ENCODE data around the gene KLHL29. TPM values are rescaled to one million over a fixed set of nuclear protein-coding genes. Genes with fewer than 3 reads are reported as not detected.

The KLHL29 gene
- total RNA-seq, 1 donor from 2014 or later = 23.6 TPM

DNA sequence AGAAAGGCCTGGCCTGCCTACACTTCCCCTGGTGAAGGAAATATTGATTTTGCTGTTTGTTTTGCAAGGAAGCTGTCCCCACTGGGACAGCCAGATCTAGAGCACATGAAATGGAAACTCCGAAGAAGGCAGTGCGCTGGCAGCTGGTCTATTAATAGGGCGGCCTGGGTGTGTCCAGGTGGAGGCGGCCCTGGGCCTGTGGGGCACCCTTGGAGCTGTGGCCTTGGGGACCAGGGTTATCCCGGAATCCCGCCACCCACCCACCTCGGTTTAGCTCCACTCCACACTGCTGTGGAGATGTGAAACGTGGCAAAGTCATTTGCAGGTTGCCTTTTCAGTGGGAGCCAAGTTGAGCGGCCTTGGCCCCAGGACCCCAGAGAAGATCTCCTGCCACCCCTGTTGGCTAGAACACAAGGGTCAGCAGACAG, 204.3 kb downstream of the KLHL29 start:
- peak; percentile 65 for DNase-seq (ENCODE audit: low spot score)

DNA sequence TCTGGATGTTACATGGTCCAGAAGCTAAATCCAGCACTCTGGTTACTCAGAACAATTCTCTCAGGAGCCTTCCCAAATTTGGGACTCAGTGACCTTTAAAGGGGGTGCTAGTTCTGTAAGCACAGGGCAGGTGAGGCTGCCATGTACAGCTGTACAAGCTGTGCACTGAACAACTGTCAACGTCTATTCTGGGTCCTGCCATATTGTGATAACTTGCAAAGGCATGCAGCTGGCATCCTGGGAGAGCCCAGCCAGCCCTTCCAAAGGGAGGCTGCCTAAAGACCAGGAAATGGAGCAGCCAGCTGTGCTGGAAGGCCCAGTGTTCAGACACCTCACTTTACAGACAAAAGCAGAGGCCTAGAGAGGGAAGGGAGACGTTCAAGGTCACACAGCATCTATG, 204.8 kb downstream of the KLHL29 start:
- DNase-seq (ENCODE audit: low spot score) = peak; percentile 65

DNA sequence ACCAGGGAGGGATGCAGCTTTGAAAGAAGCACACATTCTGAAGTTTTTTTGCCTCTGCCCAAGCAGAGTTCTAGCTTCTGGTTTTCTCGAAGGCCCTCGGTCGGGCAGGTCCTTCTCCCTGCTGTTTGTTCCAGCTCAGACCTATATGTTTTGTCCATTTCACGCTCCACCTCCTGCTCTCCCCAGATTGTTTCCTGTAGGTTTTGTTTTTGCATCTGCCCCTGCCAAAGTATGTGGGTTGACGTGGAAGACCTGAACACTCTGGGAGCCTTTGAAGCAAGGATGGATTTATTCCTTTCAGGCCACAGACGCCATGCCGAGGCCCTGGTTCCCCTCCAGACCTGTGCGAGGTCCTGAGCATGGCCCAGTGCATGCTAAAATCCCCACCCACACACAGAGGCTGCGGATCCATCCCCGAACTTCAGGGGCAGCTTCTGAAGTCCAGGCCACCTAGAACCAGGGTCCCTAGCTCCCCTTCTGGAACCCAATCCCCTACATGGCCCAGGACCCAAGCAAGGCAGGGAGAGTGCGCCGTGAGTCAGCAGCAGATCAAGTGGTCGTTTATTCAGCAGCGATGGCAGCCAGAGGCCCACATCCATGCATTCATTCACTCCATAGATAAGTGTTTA, 205.4 kb downstream of the KLHL29 start:
- peak; percentile 69 for DNase-seq (ENCODE audit: low spot score)

DNA sequence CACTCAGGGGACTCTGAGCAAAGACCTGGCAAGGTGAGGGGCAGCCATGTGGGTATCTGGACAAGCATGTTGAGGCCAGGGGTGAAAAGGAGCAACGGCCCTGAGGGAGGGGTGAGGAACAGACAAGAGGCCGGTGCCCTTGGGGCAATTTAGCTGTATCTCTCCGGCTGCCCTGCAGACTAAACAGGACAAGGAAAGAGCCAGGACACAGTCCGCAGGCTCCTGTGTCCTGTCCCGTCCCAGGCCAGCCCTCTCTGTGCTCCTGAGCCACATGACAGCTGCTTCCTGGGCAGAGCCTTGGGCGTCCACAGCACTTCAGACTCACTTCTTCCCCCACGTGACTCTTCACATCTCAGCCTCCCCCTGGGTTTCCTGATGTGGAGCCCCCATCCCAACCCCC, 206.1 kb downstream of the KLHL29 start:
- DNase-seq (ENCODE audit: low spot score) = peak; percentile 79

DNA sequence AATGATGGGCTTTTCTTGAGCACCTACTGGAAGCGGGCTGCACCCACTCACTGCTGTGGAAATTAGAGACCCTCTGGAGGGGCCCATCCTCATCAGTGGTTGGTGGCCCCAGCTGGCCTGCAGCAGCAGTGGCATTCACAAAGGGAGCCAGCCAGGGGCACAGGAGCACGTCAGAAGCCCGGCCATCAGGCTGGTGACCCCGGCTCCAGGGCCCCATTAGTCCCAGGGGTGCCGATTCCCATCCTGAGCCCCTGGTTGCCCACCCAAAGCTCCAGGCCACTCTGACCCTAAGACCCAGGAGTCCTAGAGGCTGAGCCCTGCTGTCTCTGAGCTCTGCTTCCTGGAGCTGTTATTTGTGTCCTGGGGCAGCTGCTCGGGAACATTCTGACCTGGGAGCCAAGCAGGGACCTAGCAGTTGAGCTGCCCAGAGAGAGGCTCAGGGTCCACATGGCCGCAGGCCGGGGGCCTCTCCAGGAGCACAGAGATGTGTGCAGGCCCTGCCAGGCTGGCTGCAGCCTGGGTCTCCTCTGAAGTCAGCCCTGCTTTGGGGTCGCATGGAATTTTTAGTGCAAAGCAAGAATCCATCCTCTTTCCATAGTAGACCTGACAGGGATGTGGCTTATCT, 207.2 kb downstream of the KLHL29 start:
- DNase-seq (ENCODE audit: low spot score) = peak; percentile 82

DNA sequence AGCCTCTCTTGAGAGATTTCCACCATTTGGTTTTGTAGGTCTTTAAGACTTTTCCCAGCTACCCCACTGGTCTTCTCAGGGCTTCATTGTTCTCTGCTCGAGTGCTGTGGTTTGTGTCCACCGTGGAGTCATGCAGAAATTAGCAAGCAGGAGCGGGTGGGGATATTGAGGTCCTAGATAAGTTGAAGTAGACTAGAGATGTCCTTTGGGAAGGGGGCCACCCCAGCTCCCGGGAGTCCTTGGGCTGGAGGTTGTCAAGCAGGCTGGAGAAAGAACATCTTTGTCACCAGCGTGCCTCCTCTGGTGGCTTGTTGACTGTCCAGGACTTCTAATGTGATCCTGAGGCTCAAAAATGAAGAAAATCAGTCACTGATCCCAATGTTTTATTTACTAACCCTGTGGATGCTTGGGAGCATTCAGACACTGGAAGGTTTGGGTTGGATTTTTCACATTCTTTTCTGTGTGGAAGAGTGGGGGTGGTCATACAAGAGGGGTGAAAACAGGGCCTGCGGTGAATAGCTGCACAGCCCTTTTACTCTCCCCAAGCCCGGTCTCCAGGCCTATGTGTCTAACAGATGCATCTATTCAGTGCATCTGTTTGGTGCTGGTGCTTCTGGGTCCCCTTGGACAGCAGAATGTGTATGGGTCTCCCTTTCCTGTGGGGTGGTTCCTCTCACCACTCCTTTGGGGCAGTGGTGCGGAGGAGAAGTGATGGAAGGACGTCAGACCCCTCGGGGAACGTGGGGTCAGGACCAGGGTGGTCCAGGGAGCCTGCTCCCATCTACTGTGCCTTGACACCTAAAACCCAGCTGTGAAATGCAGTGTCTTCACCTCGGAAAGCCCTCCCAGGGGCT, 208.1 kb downstream of the KLHL29 start:
- peak; percentile 62 for DNase-seq (ENCODE audit: low spot score)

DNA sequence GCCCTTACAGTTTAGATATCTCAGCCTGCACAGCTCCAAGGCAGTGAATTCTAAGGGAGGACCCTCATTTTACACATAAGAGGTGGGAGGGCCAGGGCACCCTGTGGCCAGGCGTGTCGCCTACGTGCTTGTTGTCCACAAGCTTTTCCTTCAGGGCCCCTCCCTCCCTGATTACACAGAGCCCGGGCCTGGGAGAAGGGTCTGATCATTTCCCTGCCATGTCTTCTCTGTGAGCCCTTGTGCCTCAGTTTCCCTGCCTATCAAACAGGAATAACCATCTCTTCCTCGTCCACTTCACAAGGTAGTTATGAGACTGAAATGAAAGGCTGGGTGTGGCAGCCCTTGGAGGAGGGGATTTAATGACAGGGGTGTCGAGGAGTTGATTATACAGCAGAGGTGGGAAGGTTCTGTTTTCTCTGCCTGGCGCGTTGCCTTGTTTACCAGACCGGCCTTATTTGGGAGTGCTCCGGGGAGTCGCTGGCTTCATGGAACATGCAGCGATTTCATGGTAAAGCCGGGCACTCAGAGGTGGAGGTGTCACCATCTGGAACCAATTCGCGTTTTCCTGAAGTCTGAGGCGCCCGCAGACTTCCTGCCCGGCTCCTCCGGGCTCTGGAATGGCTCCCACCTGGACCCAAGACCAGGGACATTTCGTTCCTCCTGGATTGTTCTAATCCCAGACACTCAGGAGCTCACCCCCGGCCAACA, 208.9 kb downstream of the KLHL29 start:
- peak; percentile 75 for DNase-seq (ENCODE audit: low spot score)

DNA sequence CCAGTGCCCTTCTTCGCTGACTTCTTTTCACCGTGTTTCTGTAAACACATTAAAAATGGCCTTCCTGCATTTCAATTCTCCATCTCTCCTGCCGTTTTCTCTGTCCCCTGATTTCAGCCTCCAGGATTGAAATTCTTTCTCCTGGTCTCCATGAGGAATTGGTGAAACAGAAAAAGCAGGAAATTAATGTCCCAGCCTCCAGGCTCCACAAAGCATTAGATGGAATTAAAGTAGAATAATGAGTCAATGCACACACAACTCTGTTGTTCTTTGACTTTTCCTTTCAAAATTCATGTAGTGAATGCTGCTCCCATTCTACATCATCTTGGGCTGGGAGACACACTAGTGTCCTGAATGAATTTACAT, 209.5 kb downstream of the KLHL29 start:
- DNase-seq (ENCODE audit: low spot score) = no peak

DNA sequence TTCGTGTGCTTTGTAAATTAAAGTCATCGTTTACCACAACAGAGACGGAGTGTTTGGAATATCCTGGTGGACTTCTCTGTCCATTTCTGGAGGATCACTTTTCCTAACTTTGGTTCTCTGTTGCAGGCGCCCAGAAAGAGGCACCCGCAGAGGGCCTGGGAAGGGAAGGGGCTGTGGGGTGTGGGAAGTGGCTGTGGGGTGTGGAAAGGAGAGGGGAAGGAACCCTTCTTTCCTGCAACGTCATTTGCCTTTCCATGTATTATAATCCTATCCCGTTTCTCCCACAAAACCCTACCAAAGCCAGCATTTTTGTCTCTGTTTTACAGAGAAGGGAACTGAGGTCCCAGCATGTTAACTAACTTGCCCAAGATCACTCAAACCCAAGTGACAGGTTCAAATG, 210.0 kb downstream of the KLHL29 start:
- no peak for DNase-seq (ENCODE audit: low spot score)

DNA sequence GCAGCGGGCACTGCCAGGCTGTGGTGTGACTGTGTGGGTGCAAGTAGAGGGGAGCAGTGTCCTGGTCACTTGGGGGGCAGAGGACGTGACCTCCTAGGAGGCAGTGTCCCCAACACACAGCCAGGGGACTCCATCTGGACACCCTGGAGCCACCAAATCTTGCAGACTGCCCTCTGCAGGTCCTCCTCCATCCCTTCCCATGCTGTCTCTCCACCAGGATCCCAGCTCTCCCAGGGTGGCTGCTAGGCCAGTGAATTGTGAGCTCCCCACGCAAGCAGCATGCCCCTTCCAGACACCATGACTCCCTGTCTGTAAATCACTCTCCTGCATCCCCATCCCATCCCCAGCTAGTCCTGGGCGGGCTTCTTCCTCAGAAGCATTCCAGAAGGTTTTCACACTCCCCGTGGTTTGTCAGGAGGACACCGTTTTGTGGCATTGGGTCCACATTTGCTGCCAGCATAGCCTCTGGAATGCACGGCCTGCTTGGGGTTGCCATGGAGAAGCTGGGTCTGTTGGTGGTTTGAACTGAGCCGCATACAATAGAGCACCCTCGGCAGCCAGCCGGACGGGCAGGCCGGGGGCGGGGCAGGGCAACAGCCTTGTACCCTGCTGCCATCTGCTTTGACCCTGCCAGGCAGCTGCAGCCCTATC, 210.7 kb downstream of the KLHL29 start:
- DNase-seq (ENCODE audit: low spot score) = no peak

DNA sequence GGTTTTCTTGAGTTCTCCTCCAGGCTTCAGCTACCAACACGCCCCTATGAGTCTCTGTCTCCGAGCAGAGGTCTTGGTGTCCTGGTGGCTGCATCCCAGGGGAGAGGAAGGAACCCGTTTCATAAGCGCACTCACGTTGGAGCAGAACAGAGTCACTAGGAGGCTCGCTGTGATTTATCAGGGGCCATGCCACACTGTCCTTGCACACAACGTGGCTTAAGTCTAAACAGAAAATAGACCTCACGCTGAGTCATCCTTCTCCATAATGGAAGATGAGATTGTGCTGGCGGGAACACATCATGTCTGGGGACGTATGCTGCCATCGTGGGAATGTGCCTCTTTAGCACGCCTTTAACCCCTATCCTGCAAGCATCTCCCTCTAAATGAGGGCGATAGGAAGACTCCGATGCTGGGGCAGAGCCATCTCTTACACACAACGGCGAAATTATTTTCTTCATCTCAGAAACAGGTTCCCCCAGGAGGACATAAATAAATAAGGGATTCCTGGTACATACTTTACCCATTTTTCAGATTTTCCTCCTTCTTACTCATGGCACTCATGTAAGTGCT, 211.4 kb downstream of the KLHL29 start:
- no peak for DNase-seq (ENCODE audit: low spot score)

DNA sequence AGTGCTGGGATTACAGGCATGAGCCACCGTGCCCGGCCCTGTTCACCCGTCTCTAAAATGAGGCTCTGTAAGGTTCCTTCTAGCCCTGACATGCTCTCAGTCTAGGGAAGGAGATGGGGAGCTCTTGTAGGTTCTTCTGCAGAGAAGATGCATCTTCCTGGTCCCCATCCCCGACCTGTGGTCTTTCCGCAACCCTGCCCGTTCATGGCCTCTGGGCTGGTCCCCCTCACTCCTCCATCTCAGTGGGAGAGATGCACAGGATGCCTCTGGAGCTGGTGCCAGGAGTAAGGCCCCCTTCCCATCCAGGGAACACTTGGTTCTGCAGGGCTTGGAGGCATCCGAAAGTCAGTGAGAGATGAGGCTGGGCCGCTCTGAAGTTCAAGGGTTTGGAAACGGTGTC, 212.7 kb downstream of the KLHL29 start:
- no peak for DNase-seq (ENCODE audit: low spot score)

DNA sequence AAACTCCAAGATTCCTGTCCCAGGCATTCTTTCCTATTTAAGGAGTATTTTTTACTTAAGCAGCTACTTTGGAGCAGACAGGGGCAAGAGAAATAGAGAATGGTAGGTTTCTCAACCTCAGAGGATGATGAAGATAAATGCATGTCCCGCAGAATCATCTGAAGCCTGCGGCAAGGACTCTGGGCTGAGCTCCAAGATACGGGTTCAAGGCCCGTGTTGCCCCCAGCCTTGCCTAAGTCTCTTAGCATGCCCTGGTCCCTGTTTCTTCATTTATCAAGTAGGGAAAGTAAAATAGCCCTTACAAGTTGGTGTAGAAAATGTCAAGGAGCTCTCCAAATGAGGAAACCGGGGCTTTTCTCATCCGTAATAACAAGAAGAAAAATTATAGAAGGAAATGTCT, 214.0 kb downstream of the KLHL29 start:
- DNase-seq (ENCODE audit: low spot score) = no peak

DNA sequence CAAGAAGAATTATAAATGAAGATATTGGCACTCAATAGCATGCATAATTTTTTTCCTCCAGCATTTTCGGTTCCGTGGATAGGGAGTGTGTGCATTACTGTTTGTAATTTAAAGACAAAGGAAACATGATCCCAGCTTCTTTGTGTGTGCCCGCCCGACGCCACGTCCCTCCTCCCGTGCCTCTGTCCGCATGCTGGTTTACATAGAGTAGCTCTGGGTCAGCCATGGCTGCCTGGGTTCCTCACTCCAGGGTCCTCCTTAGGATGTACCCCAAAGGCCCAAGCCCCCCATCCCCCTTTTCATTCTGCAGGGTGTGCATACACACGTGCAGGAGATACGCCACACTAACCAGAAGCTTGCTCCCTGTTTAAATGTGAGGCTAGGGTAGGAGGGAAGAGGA, 214.7 kb downstream of the KLHL29 start:
- DNase-seq (ENCODE audit: low spot score) = no peak

DNA sequence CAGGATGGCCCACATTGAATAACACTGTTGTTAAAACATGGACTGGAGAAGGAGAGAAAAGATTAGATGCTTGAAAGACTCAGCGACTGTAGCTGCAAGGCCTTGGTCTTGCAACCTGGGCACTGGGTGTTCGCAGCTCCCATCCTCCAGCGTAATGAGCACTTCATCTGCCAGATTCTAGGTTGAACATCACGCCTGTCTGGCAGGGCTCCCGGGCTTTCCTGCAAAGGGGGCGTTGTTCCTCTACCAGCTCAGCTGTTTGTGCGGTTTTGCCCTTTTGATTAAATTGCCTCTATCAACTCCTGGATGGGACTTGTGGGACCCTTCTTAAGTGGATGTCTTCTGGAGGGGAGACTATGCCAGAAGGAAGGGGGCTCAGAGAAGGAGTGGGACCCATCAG, 215.4 kb downstream of the KLHL29 start:
- no peak for DNase-seq (ENCODE audit: low spot score)

DNA sequence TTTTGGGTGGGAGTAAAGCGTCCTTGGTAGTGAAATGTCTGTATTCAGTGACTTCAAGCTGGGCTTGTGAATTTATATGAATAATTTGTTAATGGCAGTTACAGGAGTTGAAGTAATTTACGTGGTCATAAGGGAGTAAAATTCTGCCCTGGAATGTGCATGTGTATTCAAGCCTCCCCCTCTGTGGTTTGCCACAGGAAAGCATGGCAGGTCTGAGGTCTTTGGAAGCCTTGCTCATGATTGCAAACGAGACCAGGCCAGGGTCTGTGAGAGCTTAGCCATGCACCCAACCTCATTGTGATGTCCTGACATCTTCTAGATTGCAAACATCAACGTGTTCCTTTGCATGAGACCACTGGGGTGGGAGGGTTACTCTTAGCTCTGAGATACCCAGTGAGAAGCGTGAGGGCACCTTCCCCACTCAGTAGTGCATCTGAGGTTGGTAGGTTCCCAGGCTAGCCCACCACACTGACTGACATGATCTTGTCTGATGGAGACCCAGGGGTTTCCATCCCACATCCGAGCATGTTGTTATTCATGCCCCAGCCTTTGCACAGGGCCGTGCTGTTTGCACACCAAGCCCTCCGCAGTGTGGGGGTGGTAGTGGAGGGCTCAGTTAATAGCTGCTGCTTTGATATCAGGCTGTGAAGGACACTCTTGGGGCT, 216.5 kb downstream of the KLHL29 start:
- no peak for DNase-seq (ENCODE audit: low spot score)

DNA sequence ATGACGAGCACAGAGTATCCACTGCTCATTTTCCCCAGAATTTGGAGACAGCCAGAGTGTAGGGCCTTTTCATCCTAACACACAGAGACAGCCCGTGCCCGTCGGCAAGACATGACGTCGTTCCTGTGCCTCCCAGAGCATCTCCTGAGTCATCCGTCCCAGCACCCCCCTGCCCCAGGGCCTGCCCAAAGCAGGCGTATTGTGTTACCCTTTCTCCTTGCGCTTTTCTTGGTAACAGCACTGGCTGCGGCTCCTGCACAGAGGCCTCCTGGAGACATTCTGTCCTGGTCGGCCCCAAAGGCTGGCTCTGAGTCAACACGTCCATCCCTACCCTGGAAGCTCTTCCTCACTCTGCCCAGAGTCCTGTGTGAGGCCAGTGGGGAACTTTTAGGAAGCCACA, 217.1 kb downstream of the KLHL29 start:
- no peak for DNase-seq (ENCODE audit: low spot score)

DNA sequence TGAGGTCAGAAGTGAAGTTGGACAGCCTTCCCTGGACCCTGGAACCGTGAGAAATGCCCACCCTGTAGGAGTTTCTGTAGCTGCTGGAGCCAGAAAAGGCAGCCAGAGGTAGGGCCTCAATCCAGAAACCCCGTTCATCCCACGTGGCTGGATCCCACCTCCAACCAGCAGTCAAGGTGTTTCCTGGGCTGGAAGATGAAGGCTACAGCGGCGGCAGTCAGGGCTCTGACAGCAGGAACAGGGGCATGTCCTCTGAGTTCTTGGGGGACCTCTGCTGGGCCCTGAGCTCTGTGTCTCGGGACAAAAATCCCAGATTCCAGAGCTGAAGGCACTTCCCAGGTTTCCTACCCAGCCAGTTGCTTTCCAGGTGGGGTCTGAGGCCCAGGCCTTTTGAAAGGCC, 218.2 kb downstream of the KLHL29 start:
- no peak for DNase-seq (ENCODE audit: low spot score)

DNA sequence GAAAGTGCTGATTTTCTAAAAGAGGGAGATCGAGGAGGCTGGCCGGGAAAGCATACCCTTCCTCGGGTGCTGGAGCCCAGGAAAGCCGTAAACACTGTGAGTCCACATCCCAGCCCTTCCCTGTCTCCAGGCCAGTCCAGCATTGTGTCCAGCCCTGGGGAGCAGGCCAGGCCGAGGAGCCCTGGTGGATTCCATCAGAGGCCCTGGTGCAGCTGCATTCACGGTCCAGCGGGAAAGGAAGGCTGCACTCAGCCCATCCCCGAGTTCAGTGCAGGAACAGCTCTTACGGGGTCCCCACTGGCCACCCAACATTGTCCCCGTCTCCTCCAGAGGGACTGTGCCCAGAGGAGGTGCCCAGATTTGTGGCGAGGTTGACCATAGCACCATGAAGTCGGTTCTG, 218.6 kb downstream of the KLHL29 start:
- DNase-seq (ENCODE audit: low spot score) = no peak

DNA sequence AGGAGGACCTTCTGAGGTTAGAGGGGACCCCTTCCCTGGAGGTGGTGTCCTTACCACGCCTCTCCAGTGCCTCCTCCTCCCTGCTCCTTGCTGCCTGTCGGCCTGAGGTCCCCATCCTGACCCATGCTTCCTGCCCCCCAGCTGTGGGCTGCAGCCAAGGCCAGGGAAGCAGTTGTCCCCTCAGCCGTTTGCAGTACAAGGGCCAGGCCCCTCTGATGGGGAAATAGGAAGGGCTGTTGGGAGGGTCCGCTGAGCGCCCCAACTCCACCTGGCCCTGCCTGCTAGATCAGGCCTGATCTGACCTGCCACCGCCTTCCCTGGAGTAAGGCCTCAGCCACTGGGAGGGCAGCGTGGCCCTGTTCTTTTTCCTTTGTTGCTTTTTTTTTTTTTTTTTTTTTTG, 219.8 kb downstream of the KLHL29 start:
- DNase-seq (ENCODE audit: low spot score) = no peak
